GM21367 (cell line): ENCODE measurements around the gene APOC3.

ENCODE experiments used
- ATAC-seq: cut with Tn5 transposase; IDR thresholded peaks from one replicate; pipeline ENCODE4 v1.9.1; 2021; ENCODE audit not compliant: unreplicated experiment

The APOC3 gene

GRCh38 chr11:116829525-116830183 is at the start of gene APOC3:
Gene APOC3 (plus strand): TSS chr11:116829907. CDS start chr11:116830583, 676 bp downstream.
- ATAC-seq: no peak

GRCh38 chr11:116782728-116783127 is 47.0 kb upstream of the APOC3 start:
- no peak for ATAC-seq

DNA sequence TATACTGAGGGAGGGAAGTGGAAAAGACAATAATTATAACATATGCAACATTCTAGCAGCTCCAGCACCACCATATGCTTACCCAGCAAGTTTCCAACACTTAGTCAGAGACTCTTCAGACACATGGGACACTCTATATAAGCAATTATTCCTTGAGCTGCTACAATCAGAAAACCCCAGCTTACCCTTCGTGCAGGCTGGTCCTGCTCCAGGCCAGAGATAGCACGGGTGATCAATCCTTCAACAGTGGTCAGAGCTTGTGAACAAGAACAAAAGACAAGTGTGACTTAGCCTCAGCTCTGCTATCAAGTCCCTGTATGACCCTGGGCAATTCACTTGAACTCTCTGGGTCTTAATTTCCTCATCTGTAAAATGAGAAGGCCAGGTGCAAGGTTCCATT is 43.4 kb upstream of the APOC3 start:
- no peak for ATAC-seq

GRCh38 chr11:116786966-116787365 is 42.7 kb upstream of the APOC3 start:
- ATAC-seq: no peak

GRCh38 chr11:116787436-116787785 is 42.3 kb upstream of the APOC3 start:
- ATAC-seq: no peak

DNA sequence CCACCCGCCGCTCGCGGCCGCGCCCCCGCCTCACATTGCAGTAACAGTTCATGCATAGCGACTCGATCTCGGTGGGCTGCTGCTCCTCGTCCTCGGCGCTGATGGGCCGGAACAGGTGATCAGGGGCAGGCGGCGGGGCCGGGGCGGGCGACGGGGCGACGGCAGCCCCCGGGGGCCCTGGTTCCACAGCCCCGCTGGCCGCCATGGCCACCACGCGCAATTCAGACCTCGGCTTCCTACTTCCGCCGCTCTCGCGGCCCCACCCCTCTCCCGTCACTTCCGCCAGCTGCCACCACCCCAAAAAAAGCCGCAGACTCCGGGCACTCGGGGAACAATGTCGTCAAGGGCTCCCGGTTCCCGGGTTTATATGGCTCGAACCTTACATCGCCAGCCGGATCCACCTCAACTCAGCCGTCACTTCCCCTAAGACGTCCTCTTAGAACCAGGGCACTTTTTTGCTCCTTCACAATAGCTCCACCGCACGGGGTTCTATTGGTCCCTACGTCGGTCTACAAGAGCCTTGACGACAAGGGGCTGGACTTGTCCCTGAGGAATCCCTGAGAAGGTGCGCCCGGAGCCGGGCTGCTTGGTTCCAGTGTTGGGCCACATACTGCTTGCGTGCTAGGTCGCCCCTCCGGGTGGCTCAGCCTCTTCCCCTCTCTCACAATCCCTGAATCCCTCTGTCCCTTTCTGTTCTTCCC is 41.8 kb upstream of the APOC3 start, which contains the start of gene ZPR1:
TSS of gene ZPR1 (minus strand) at position 238 of the 701 bp plus-strand sequence. CDS start at position 205, 33 bp downstream.
- ATAC-seq: peak; percentile 80

DNA sequence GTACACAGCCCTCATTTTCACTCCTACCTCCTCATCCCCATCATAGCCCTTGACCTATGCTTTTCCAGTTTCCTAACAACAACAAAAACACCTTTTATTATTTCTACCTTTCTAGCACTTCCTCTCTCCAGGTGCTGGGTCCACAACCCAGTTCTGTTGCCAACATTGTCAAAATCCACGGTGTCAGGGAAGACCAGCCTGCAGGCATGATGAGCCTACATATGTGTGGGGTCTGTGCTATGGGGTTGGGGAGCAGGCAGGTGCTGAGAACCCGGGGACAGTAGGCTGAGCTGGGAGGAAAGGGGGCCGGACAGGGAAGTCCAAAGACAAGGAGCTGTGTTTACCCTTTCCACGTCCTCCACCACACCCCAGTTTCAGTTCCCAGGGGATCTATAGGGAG is 41.2 kb upstream of the APOC3 start:
- ATAC-seq: no peak

GRCh38 chr11:116788975-116789374 is 40.7 kb upstream of the APOC3 start:
- no peak for ATAC-seq

GRCh38 chr11:116790167-116791001 is 39.3 kb upstream of the APOC3 start:
- ATAC-seq: no peak

DNA sequence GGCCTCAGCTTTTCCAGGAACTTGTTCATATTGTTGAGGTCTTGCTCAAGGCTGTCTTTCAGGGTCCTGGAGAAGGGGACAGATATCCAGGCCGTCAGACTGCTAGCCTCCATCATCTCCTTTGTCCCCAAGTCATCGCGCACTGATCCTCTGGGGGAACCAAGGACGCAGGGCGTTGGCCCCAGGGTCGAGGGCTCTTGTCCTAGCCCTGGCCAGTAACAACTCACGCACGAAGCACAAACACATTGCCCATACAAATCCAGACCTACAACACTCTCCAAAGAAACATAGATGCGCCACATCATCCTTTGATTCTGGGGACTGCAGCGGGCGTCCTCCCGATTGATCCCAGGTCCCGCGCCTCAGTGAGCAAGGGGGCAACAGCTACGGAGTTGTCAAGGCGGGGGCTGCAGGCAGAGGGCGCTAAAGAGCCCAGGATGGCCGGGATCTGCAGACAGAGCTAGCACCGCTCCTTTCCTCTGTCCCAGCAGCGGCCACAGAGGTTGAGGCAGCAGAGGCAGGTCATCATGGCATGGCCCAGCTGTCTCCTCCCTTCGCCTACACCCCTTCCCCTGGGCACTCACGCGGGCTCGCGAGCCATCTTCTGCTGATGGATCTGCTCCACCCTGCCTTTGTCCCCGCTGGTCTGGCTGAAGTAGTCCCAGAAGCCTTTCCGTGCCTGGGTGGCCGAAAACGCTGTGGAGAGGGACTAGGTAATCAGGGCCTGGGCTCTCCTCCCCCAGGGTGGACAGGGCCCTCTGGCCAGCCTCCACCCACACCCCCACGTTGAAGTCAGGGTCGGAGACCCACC is 38.5 kb upstream of the APOC3 start:
- ATAC-seq: no peak

- no peak for ATAC-seq
Observed at GRCh38 chr11:116791813-116792143, 37.9 kb upstream of the APOC3 start, which contains the start of gene APOA5. Gene APOA5 (minus strand): TSS chr11:116791879. CDS start chr11:116791860, 19 bp downstream.

DNA sequence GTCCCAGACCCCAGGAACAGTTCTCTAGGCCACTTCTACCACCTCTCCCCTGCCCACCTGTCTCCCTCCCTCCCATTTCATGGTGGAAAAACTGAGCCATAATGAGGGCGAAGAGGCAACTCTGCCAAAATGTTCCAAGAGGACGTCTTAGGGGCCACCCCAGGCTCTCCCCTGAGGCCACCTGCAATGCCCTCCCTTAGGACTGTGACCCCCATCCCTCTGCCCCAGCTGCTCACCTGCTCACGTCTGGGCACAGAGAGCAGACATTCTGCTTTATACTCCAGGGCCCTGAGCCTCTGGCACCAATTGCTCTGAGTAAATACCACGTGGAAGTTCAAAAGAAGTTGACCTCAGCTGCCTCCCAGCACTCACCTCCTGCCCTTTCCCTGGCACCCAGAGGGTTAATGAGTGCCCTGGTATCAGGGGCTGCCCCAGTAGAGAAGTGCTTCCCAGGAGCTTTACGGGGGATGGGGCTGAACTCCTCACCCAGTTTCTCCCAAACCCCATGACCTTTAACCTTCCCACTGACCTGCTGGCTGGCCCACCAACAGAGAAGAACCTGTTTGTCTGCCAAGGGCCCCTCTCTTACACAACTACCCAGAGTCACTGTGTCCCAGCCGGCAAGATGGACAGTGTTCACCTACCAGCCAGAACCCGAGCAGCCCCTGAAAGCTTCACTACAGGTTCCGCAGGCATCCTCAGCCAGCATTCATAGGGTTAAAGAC is 37.4 kb upstream of the APOC3 start:
- ATAC-seq: no peak

GRCh38 chr11:116792869-116793771 is 36.6 kb upstream of the APOC3 start:
- no peak for ATAC-seq

DNA sequence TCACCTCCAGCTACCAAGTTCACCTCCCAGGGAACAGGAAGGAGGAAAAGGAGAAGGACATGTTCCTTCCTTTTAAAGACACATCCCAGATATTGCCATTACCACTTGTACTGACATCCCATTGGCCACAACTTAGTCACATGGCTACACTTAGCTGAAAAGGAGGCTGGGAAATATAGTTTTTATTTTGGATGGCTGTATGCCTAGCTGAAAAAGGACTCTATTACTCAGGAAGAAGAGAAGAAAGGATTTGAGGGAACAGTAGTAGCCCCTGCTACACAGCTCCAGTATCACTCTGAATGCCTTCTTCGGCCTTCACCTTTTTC is 36.0 kb upstream of the APOC3 start:
- no peak for ATAC-seq

- no peak for ATAC-seq
Observed at GRCh38 chr11:116794851-116795250, 34.9 kb upstream of the APOC3 start.

DNA sequence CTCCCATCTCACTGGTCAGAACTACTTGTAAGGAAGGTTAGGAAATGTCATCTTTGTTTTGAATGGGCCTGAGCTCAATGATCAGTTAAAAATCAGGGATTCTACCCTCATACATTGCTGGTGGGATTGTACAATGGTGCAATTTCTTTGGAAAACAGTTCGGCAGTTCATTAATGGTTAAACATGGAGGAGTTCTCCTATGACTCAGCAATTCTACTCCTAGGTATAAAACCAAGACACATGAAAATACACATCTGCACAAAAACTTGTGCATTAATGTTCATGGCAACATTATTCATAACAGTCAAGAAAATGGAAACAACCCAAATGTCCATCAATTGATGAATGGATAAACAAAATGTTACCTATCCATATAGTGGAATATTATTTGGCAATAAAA is 33.2 kb upstream of the APOC3 start:
- ATAC-seq: no peak

- no peak for ATAC-seq
Observed at GRCh38 chr11:116797816-116798215, 31.9 kb upstream of the APOC3 start.

GRCh38 chr11:116798368-116798767 is 31.3 kb upstream of the APOC3 start:
- no peak for ATAC-seq

GRCh38 chr11:116800610-116801009 is 29.1 kb upstream of the APOC3 start:
- no peak for ATAC-seq
